Panc1 (cell line): ENCODE data around the gene CACNA2D4. TPM values are rescaled to one million over a fixed set of nuclear protein-coding genes. Genes with fewer than 3 reads are reported as not detected.
A peak's percentile ranks its signal among the peaks of the same experiment; 100 is the strongest.

Experiments used
- ATAC-seq: fragments of 200-7000 bp; cut with Tn5 transposase; 2 replicates; pipeline ENCODE4 v1.9.1; 2020; ENCODE audit warnings: mild to moderate bottlenecking, moderate library complexity
- BruUV-seq: library from RNA; stranded (reverse); fragments of 400-500 nt; replicated peaks from 2 replicates; lab custom pipeline; 2021; lab: Mats Ljungman, UMichigan
- CTCF ChIA-PET: fragments of 300-600 bp; sonication (Branson Sonifier 250); formaldehyde crosslinking; loops from one replicate; lab custom pipeline; 2022; ENCODE audit warnings: antibody characterized with exemption; lab: Charles Lee
- POLR2A ChIA-PET: fragments of 300-600 bp; sonication (Branson Sonifier 250); formaldehyde crosslinking; loops from one replicate; lab custom pipeline; 2022; ENCODE audit warnings: antibody characterized with exemption; lab: Charles Lee
- DNase-seq: peaks from one replicate; pipeline ENCODE4 v3.0.0-alpha.2; 2010; ENCODE audit warnings: low read depth, low spot score
- H3K27ac ChIP-seq: 2 replicates; pipeline ENCODE4 v1.5.1; 2011; ENCODE audit warnings: mild to moderate bottlenecking, low read length, inconsistent platforms
- H3K27me3 ChIP-seq: fragments of 200-500 bp; sonication (Bioruptor generic); 2 replicates; pipeline ENCODE4 v1.6.0; 2014; ENCODE audit warnings: low read length, inconsistent platforms; ENCODE audit not compliant: control insufficient read depth, insufficient read depth
- H3K36me3 ChIP-seq: fragments of 200-500 bp; sonication (Bioruptor generic); 2 replicates; pipeline ENCODE4 v1.5.1; 2014; ENCODE audit warnings: inconsistent platforms, mild to moderate bottlenecking, low read length, moderate library complexity; ENCODE audit not compliant: control insufficient read depth, insufficient read depth
- H3K4me1 ChIP-seq: 2 replicates; pipeline ENCODE4 v1.5.1; 2011; ENCODE audit warnings: inconsistent platforms, mild to moderate bottlenecking, low read length, moderate library complexity; ENCODE audit not compliant: control insufficient read depth, insufficient read depth
- H3K4me3 ChIP-seq, 2 experiments: 2 replicates each; pipeline ENCODE4 v1.5.1; 2011 to 2012; ENCODE audit warnings: low read depth in 2 of 2, low read length in 2 of 2, mild to moderate bottlenecking in 2 of 2, inconsistent platforms in 1 of 2, moderate library complexity in 1 of 2
- H3K9me3 ChIP-seq: fragments of 200-500 bp; sonication (Bioruptor generic); 2 replicates; pipeline ENCODE4 v1.5.1; 2014; ENCODE audit warnings: low read depth, mild to moderate bottlenecking, inconsistent platforms, low read length, moderate library complexity; ENCODE audit not compliant: control insufficient read depth, insufficient read depth
- POLR2AphosphoS5 ChIP-seq: IDR thresholded peaks from 2 replicates; pipeline ENCODE4 v1.6.1; 2012; ENCODE audit warnings: mild to moderate bottlenecking, low read depth, low read length, moderate library complexity
- SIN3A ChIP-seq: IDR thresholded peaks from 2 replicates; pipeline ENCODE4 v1.6.1; 2012; ENCODE audit warnings: low read depth, mild to moderate bottlenecking, low read length, moderate library complexity, borderline replicate concordance; ENCODE audit not compliant: insufficient read depth
- TCF7L2 ChIP-seq: IDR thresholded peaks from 2 replicates; pipeline ENCODE4 v1.6.1; 2011; ENCODE audit warnings: mild to moderate bottlenecking, low read depth, low read length, inconsistent platforms
- in situ Hi-C: cut with HindIII; loops from 2 replicates; pipeline ENCODE4 v1.10.0; 2016; ENCODE audit warnings: low sequenced_read_pairs, low pct_unique_long_range_greater_than_20kb
- intact Hi-C: fragments of 100-400 bp; cut with micrococcal nuclease; formaldehyde crosslinking; loops from one replicate; pipeline ENCODE4 v1.10.0; 2022; ENCODE audit not compliant: unreplicated experiment
- total RNA-seq: library from RNA; stranded (reverse); gene quantifications from one replicate; pipeline ENCODE4 v1.2.1, GENCODE V29; 2021; ENCODE audit not compliant: unreplicated experiment
- TF ChIP-seq, protein P1 (sequence below): fragments of 450-650 bp; IDR thresholded peaks from 2 replicates; pipeline ENCODE4 v1.5.1; 2017; ENCODE audit warnings: mild to moderate bottlenecking
- TF ChIP-seq, protein P2 (sequence below), 2 experiments: IDR thresholded peaks; 2 replicates each; pipeline ENCODE4 v1.6.1; 2011 to 2012; ENCODE audit warnings: low read depth in 2 of 2, control low read depth in 1 of 2, low read length in 1 of 2, mild to moderate bottlenecking in 1 of 2, moderate library complexity in 1 of 2; ENCODE audit not compliant: insufficient read depth in 1 of 2

The CACNA2D4 gene
- total RNA-seq, 1 experiment from 2014 or later, result 0.15 TPM

DNA sequence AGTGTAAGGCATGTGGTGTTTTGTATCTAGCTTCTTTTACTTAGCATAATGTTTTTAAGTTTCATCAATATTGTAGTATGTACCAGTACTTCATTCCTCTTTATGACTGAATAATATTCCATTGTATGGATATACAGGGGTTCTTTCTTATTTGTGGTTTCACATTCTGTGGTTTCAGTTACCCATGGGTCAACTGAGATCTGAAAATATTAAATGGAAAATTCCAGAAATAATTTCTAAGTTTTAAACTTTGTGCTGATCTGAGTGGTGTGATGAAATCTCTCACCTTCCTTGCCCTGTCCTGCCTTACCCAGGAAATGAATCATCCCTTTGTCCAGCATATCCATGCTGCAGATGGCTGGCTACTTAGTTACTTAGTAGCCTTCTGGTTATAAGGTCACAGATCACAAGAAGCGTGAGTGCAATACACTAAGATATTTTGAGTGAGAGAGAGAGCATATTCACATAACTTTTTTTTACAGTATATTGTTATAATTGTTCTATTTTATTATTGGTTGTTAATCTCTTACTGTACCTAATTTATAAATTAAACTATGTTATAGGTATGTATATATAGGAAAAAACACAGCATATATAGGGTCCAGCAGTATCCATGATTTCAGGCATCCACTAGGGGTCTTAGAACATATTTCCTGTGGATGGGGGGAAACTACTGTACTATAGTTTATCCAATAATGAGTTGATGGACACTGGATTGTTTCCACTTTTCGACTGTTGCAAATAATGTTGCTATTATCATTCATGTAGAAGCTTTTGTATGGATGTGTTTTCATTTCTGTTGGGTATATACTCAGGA, 157.7 kb downstream of the CACNA2D4 start:
- Histone ChIP-seq H3K9me3 (no peaks in the 10 kb centered on the region), H3K36me3 (no peaks in the 10 kb centered on the region; the same call in 1 of the 2 replicates), H3K27me3 (no peaks in the 10 kb centered on the region), H3K27ac (peak overlapping the region; percentile 54; the same call in 1 of the 2 replicates), H3K4me1 (peaks cover 15% of the 10 kb centered on the region), H3K4me3 (no peak overlapping the region)
- DNase-seq (no peak), ATAC-seq (peak; percentile 80)
- BruUV-seq, result no TSS peak
- ChIA-PET POLR2A (no interaction called here), CTCF (no interaction called here)
- TF ChIP-seq TCF7L2 (no peak), SIN3A (no peak), POLR2AphosphoS5 (no peak)
- TF ChIP-seq, protein P1, sequence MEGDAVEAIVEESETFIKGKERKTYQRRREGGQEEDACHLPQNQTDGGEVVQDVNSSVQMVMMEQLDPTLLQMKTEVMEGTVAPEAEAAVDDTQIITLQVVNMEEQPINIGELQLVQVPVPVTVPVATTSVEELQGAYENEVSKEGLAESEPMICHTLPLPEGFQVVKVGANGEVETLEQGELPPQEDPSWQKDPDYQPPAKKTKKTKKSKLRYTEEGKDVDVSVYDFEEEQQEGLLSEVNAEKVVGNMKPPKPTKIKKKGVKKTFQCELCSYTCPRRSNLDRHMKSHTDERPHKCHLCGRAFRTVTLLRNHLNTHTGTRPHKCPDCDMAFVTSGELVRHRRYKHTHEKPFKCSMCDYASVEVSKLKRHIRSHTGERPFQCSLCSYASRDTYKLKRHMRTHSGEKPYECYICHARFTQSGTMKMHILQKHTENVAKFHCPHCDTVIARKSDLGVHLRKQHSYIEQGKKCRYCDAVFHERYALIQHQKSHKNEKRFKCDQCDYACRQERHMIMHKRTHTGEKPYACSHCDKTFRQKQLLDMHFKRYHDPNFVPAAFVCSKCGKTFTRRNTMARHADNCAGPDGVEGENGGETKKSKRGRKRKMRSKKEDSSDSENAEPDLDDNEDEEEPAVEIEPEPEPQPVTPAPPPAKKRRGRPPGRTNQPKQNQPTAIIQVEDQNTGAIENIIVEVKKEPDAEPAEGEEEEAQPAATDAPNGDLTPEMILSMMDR, result no peak
- TF ChIP-seq, protein P2, sequence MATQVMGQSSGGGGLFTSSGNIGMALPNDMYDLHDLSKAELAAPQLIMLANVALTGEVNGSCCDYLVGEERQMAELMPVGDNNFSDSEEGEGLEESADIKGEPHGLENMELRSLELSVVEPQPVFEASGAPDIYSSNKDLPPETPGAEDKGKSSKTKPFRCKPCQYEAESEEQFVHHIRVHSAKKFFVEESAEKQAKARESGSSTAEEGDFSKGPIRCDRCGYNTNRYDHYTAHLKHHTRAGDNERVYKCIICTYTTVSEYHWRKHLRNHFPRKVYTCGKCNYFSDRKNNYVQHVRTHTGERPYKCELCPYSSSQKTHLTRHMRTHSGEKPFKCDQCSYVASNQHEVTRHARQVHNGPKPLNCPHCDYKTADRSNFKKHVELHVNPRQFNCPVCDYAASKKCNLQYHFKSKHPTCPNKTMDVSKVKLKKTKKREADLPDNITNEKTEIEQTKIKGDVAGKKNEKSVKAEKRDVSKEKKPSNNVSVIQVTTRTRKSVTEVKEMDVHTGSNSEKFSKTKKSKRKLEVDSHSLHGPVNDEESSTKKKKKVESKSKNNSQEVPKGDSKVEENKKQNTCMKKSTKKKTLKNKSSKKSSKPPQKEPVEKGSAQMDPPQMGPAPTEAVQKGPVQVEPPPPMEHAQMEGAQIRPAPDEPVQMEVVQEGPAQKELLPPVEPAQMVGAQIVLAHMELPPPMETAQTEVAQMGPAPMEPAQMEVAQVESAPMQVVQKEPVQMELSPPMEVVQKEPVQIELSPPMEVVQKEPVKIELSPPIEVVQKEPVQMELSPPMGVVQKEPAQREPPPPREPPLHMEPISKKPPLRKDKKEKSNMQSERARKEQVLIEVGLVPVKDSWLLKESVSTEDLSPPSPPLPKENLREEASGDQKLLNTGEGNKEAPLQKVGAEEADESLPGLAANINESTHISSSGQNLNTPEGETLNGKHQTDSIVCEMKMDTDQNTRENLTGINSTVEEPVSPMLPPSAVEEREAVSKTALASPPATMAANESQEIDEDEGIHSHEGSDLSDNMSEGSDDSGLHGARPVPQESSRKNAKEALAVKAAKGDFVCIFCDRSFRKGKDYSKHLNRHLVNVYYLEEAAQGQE (IDR thresholded peaks at IDR 0.05; ENCODE audit: insufficient read depth in 1 of 2, low read depth in 2 of 2, low read length in 1 of 2), result no peak
- in situ Hi-C loops, result no loop called here
- intact Hi-C loops, result no loop called here

DNA sequence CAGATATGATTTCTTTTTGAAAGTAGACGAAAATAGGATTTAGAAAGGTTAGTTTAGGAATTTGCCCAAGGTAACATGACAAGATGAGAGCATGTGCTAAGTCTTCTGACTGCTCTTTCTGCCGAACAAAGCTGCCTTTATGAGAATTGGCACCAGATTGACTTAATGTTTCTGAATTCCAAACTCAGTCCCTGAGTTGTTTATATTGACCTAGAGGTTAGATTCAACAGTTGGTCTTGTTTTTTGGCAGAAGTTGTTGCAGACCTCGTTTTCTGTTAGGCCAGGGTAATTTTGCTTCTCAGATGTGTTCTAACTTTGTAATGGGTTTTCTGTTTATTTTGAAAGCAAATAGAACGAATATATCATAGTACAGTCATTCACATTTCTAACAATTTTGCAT, 159.6 kb downstream of the CACNA2D4 start:
- Histone ChIP-seq H3K9me3 (no peaks in the 10 kb centered on the region), H3K27me3 (no peaks in the 10 kb centered on the region), H3K4me3 (no peak overlapping the region), H3K36me3 (no peaks in the 10 kb centered on the region; the same call in 1 of the 2 replicates), H3K4me1 (peaks cover 15% of the 10 kb centered on the region), H3K27ac (peak overlapping the region; percentile 61)
- no TSS peak for BruUV-seq
- DNase-seq (no peak), ATAC-seq (no peak)
- POLR2A ChIA-PET, result no interaction called here
- in situ Hi-C loops, result no loop called here
- TF ChIP-seq, protein P1, result no peak
- TF ChIP-seq, protein P2 (IDR thresholded peaks at IDR 0.05; ENCODE audit: insufficient read depth in 1 of 2, low read depth in 2 of 2, low read length in 1 of 2), result no peak
- TF ChIP-seq SIN3A, result no peak
- TF ChIP-seq TCF7L2, result no peak
- no peak for TF ChIP-seq POLR2AphosphoS5
- CTCF ChIA-PET, result no interaction called here
- intact Hi-C loops, result no loop called here
